T-helper 2 cell (primary cell): ENCODE measurements around the gene ALOX15.
A peak's percentile ranks its signal among the peaks of the same experiment; 100 is the strongest.
"Not testable (repeated sequence)": the region's sequence is repeated elsewhere in the genome, so short reads cannot be mapped to it uniquely, and the experiment has no call there.

Source experiments
- DNase-seq, 5 experiments: peaks; one replicate each; pipeline versions ENCODE4 v3.0.0 to v3.0.0-alpha.2; 2012 to 2022

The ALOX15 gene

GRCh38 chr17:4645642-4646041, 4.2 kb upstream of the ALOX15 start:
- DNase-seq = no peak

GRCh38 chr17:4643676-4644075, 2.2 kb upstream of the ALOX15 start:
- no peak for DNase-seq

- no peak for DNase-seq
These were observed 808 bp upstream of the ALOX15 start for GRCh38 chr17:4642286-4642685.

GRCh38 chr17:4640569-4641188, 799 bp downstream of the ALOX15 start:
- DNase-seq = peak in 1 of 5 experiments; percentile 16

- DNase-seq = peak in 2 of 5 experiments; percentile 4 to 46
These were observed 2.0 kb downstream of the ALOX15 start for GRCh38 chr17:4639301-4640059.

GRCh38 chr17:4638766-4639165, 2.7 kb downstream of the ALOX15 start:
- DNase-seq = not testable (repeated sequence)

- DNase-seq = no peak
These were observed 4.9 kb downstream of the ALOX15 start for GRCh38 chr17:4636474-4637100.

GRCh38 chr17:4635823-4636375, 5.6 kb downstream of the ALOX15 start:
- no peak for DNase-seq

GRCh38 chr17:4634976-4635375, 6.5 kb downstream of the ALOX15 start:
- no peak for DNase-seq

GRCh38 chr17:4633643-4634042, 7.8 kb downstream of the ALOX15 start:
- no peak for DNase-seq

GRCh38 chr17:4632581-4632920, 8.9 kb downstream of the ALOX15 start:
- DNase-seq = no peak

- no peak for DNase-seq
These were observed 9.5 kb downstream of the ALOX15 start for GRCh38 chr17:4631836-4632580.

GRCh38 chr17:4631431-4631830, 10.0 kb downstream of the ALOX15 start:
- no peak for DNase-seq

GRCh38 chr17:4626734-4627256, 14.7 kb downstream of the ALOX15 start:
- no peak for DNase-seq

GRCh38 chr17:4625181-4625617, 16.3 kb downstream of the ALOX15 start:
- no peak for DNase-seq

- DNase-seq = not testable (repeated sequence)
These were observed 17.0 kb downstream of the ALOX15 start for GRCh38 chr17:4624451-4624911.

- DNase-seq = no peak
These were observed 18.2 kb downstream of the ALOX15 start for GRCh38 chr17:4623249-4623648.

GRCh38 chr17:4622375-4622774, 19.1 kb downstream of the ALOX15 start:
- no peak for DNase-seq

- no peak for DNase-seq
These were observed 20.9 kb downstream of the ALOX15 start for GRCh38 chr17:4620531-4621101.

GRCh38 chr17:4617590-4618351, 23.7 kb downstream of the ALOX15 start:
- DNase-seq = no peak

GRCh38 chr17:4617090-4617489, 24.4 kb downstream of the ALOX15 start:
- no peak for DNase-seq
